Measurements from ENCODE around the gene TM7SF3. TPM values are rescaled to one million over a fixed set of nuclear protein-coding genes. Genes with fewer than 3 reads are reported as not detected.

The TM7SF3 gene
- total and polyA plus RNA-seq, 11 donors: 5.8 to 84.0 (median 18.7) TPM

GRCh38 chr12:27015730-27016076, 1.5 kb upstream of the TM7SF3 start:
- H3K9me3 ChIP-seq: no peaks in the 10 kb centered on the region
- WGBS, 4 donors: 21 to 38% (median 34%) methylated on average over 2 of the region's 2 CpGs
- intact Hi-C loops (cut with DNase I): loop anchor here in 9 of 10 donors (2.0 to 10.0 kb wide), 8 partner anchors 77 to 689 kb away; partner anchors contain the start of genes STK38L (in 3 of the 9) and FGFR1OP2 (in 1 of the 9)
- DNase-seq (no peak), ATAC-seq (no peak)
- H3K27me3 ChIP-seq: no peaks in the 10 kb centered on the region
- no peak overlapping the region for H3K4me3 ChIP-seq
- H3K4me1 ChIP-seq: peaks cover 0 to 46% (median 32%) of the 10 kb centered on the region in 12 donors
- peak in 11 of 12 donors; percentile 16 to 61 (median 37) for TF ChIP-seq CTCF (IDR thresholded peaks at IDR 0.05)
- no peak for TF ChIP-seq POLR2A (IDR thresholded peaks at IDR 0.05)
- H3K27ac ChIP-seq: peak overlapping the region in 3 of 12 donors; percentile 88 to 92 (median 91)
- no peaks in the 10 kb centered on the region for H3K36me3 ChIP-seq

- Histone ChIP-seq H3K9me3 (no peaks in the 10 kb centered on the region), H3K27ac (peak overlapping the region; percentile 77 to 97 (median 91)), H3K4me1 (peaks cover 0 to 51% (median 32%) of the 10 kb centered on the region in 12 donors), H3K27me3 (no peaks in the 10 kb centered on the region), H3K4me3 (peak overlapping the region; percentile 61 to 97 (median 86)), H3K36me3 (peaks cover 0 to 4% (median 0%) of the 10 kb centered on the region in 9 donors)
- WGBS, 4 donors: 55 to 68% (median 61%) methylated on average over 12 of the region's 12 CpGs
- intact Hi-C loops (cut with DNase I): loop anchor here (1.0 to 10.0 kb wide), 12 partner anchors 76 to 690 kb away; partner anchors contain the start of genes FGFR1OP2 (in 8 of the 10), INTS13 (in 6 of the 10) and STK38L (in 3 of the 10)
- DNase-seq: no peak
- TF ChIP-seq POLR2A (IDR thresholded peaks at IDR 0.05) (no peak), CTCF (IDR thresholded peaks at IDR 0.05) (no peak)
- peak in 1 of 4 donors; percentile 22 for ATAC-seq
Observed at GRCh38 chr12:27014859-27015729, 910 bp upstream of the TM7SF3 start.

- H3K27ac ChIP-seq: peak overlapping the region; percentile 77 to 97 (median 91)
- peaks cover 0 to 4% (median 0%) of the 10 kb centered on the region in 9 donors for H3K36me3 ChIP-seq
- TF ChIP-seq CTCF (IDR thresholded peaks at IDR 0.05) (no peak), POLR2A (IDR thresholded peaks at IDR 0.05) (no peak)
- intact Hi-C loops (cut with DNase I): loop anchor here in 9 of 10 donors (1.0 to 10.0 kb wide), 12 partner anchors 75 to 691 kb away; partner anchors contain the start of genes FGFR1OP2 (in 8 of the 9), INTS13 (in 7 of the 9) and STK38L (in 3 of the 9)
- no peaks in the 10 kb centered on the region for H3K27me3 ChIP-seq
- peak overlapping the region; percentile 61 to 97 (median 86) for H3K4me3 ChIP-seq
- WGBS, 4 donors: 0 to 3% (median 1%) methylated on average over 10 to 13 of the region's 13 CpGs
- H3K9me3 ChIP-seq: no peaks in the 10 kb centered on the region
- peaks cover 0 to 56% (median 32%) of the 10 kb centered on the region in 12 donors for H3K4me1 ChIP-seq
- ATAC-seq: peak; percentile 11 to 50 (median 30)
- DNase-seq: peak in 1 of 5 donors; percentile 29
Observed at GRCh38 chr12:27013611-27014084, 536 bp downstream of the TM7SF3 start.

- peak overlapping the region in 1 of 12 donors; percentile 97 for H3K27ac ChIP-seq
- H3K9me3 ChIP-seq: no peaks in the 10 kb centered on the region
- H3K27me3 ChIP-seq: no peaks in the 10 kb centered on the region
- WGBS, 4 donors: 78% methylated on average over 5 of the region's 5 CpGs
- intact Hi-C loops (cut with DNase I): loop anchor here in 9 of 10 donors (2.0 to 10.0 kb wide), 8 partner anchors 76 to 692 kb away; partner anchors contain the start of genes INTS13 (in 7 of the 9), FGFR1OP2 (in 6 of the 9) and STK38L (in 2 of the 9)
- DNase-seq (no peak), ATAC-seq (no peak)
- H3K4me3 ChIP-seq: peak overlapping the region in 5 of 12 donors; percentile 78 to 97 (median 93)
- TF ChIP-seq CTCF (IDR thresholded peaks at IDR 0.05) (no peak), POLR2A (IDR thresholded peaks at IDR 0.05) (no peak)
- H3K4me1 ChIP-seq: peaks cover 0 to 59% (median 32%) of the 10 kb centered on the region in 12 donors
- peaks cover 0 to 4% (median 0%) of the 10 kb centered on the region in 9 donors for H3K36me3 ChIP-seq
Observed at GRCh38 chr12:27012982-27013255, 1.3 kb downstream of the TM7SF3 start.
